Measurements from ENCODE around the gene SBK2.

The SBK2 gene

GRCh38 chr19:55486043-55486970 lies 50.6 kb downstream of the SBK2 start:
- Histone ChIP-seq H3K27me3 (ENCODE audit: low read depth) (no peaks in the 10 kb centered on the region), H3K4me3 (peak overlapping the region; percentile 59; the same call in 1 of the 2 replicates), H3K36me3 (replicated peaks) (peaks cover 6% of the 10 kb centered on the region; the same call in 1 of the 2 replicates), H3K9me3 (no peaks in the 10 kb centered on the region), H3K4me1 (peaks cover 4% of the 10 kb centered on the region; the same call in 1 of the 2 replicates)
- in situ Hi-C loops (cut with MboI; ENCODE audit: low sequenced_read_pairs): no loop called here
- no peak for DNase-seq (ENCODE audit: low spot score in 2 of 2)

DNA sequence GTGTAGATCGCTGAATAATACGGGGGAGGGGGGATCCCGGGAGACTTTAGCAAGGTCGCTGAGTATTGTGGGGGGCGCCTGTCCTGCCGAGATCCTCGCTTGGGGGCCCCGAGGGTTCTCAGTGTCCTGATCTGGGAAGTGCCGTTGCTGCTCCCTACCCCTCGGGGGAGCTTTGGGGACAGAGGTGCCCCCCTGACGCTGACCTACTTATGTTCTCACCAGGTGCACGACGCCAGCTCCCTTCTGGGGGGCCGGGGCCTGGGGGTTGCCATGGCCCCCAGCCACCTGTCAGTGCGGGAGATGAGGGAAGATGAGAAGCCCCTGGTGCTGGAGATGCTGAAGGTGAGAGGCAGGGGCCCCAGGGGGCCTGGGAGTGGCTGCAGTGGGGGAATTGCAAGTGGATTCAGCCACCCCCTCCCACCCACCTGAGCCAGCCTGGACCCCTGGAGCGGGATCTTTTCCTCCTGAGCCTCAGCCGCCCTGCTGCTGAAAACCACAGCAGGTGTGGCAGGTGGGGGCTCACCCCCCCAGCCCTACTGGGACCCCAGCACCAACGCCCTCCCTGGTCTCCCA lies 51.4 kb downstream of the SBK2 start:
- in situ Hi-C loops (cut with MboI; ENCODE audit: low sequenced_read_pairs): no loop called here
- H3K4me3 ChIP-seq: peak overlapping the region; percentile 59
- H3K27me3 ChIP-seq (ENCODE audit: low read depth): no peaks in the 10 kb centered on the region
- H3K4me1 ChIP-seq: peaks cover 4% of the 10 kb centered on the region; the same call in 1 of the 2 replicates
- H3K9me3 ChIP-seq: no peaks in the 10 kb centered on the region
- DNase-seq (ENCODE audit: low spot score in 2 of 2): no peak
- H3K36me3 ChIP-seq (replicated peaks): peaks cover 6% of the 10 kb centered on the region; the same call in 1 of the 2 replicates

DNA sequence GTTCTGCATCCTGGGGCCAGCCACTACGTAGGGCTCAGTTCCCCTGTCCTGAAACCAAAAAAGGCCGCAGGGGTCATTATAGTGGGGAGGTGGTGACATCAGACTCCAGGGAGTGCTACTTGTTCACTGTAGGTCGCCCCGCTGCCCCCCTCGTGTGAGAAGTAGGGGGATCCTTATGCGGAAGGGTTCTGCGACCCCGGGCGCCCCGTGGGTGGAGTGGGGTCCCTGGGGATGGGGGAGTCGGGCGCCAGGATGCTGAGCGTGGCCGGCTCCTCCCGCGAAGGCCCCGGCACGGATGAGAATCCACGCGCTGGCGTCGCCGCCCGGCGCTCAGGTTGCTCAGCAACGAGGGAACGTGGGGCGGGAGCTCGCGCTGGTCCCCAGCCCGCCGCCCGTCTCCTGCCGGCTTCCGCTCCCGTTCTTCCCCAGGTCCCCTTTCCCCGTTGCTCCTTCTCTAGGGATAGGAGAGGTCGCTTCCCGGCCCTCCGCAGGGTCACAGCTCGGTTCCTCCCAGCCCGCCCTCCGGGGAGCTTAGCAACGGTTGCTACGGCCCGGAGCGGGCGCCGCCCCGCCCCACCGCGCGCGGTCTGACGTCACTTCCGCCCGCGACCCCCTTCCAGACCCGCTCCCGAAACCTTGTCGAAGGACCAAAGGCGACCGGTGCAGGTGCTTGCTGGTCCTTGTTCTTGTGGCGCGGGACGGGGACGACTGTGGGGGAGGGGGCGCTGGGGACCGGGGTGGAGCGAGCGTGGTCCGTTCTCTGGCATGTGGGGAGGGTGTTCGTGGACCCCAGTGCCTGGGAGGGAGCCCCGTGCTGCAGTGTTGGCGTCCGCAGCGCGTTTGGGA lies 52.1 kb downstream of the SBK2 start, which contains the start of gene NAT14:
TSS of gene NAT14 (plus strand) at position 596 of the 846 bp plus-strand sequence. CDS start 521 bp downstream, outside the sequence.
- in situ Hi-C loops (cut with MboI; ENCODE audit: low sequenced_read_pairs): no loop called here
- H3K9me3 ChIP-seq: no peaks in the 10 kb centered on the region
- peak within 1 kb of the TSS; percentile 59 for H3K4me3 ChIP-seq
- peaks cover 6% of the 10 kb centered on the region; the same call in 1 of the 2 replicates for H3K36me3 ChIP-seq (replicated peaks)
- peaks cover 4% of the 10 kb centered on the region; the same call in 1 of the 2 replicates for H3K4me1 ChIP-seq
- H3K27me3 ChIP-seq (ENCODE audit: low read depth): no peaks in the 10 kb centered on the region
- peak; percentile 70 to 90 for DNase-seq (ENCODE audit: low spot score in 2 of 2)

GRCh38 chr19:55483706-55484592 lies 53.0 kb downstream of the SBK2 start:
- Histone ChIP-seq H3K27me3 (ENCODE audit: low read depth) (no peaks in the 10 kb centered on the region), H3K4me1 (peaks cover 4% of the 10 kb centered on the region; the same call in 1 of the 2 replicates), H3K4me3 (peak overlapping the region; percentile 59; the same call in 1 of the 2 replicates), H3K9me3 (no peaks in the 10 kb centered on the region), H3K36me3 (replicated peaks) (peaks cover 6% of the 10 kb centered on the region; the same call in 1 of the 2 replicates)
- in situ Hi-C loops (cut with MboI; ENCODE audit: low sequenced_read_pairs): no loop called here
- no peak for DNase-seq (ENCODE audit: low spot score in 2 of 2)

GRCh38 chr19:55482967-55483705 lies 53.8 kb downstream of the SBK2 start:
- Histone ChIP-seq H3K27me3 (ENCODE audit: low read depth) (no peaks in the 10 kb centered on the region), H3K4me3 (no peak overlapping the region), H3K4me1 (peaks cover 4% of the 10 kb centered on the region; the same call in 1 of the 2 replicates), H3K36me3 (replicated peaks) (peaks cover 6% of the 10 kb centered on the region; the same call in 1 of the 2 replicates), H3K9me3 (no peaks in the 10 kb centered on the region)
- no peak for DNase-seq (ENCODE audit: low spot score in 2 of 2)
- in situ Hi-C loops (cut with MboI; ENCODE audit: low sequenced_read_pairs): no loop called here

DNA sequence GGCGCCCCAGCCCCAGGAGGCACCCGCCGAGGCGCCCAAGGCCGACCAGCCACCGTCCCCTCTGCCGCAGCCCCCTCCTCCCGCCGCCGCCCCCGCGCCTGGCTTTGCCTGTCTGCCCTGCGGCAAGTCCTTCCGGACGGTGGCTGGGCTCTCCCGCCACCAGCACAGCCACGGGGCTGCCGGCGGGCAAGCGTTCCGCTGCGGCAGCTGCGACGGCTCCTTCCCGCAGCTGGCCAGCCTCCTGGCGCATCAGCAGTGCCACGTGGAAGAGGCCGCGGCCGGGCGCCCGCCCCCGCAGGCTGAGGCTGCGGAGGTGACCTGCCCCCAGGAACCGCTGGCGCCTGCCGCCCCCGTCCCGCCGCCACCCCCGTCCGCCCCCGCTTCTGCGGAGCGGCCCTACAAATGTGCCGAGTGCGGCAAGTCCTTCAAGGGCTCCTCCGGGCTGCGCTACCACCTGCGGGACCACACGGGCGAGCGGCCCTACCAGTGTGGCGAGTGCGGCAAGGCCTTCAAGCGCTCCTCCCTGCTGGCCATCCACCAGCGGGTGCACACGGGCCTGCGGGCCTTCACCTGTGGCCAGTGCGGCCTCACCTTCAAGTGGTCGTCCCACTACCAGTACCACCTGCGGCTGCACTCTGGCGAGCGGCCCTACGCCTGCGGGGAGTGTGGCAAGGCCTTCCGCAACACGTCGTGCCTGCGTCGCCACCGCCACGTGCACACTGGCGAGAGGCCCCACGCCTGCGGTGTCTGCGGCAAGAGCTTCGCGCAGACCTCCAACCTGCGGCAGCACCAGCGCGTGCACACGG lies 54.6 kb downstream of the SBK2 start:
- no peaks in the 10 kb centered on the region for H3K9me3 ChIP-seq
- H3K4me1 ChIP-seq: peaks cover 4% of the 10 kb centered on the region; the same call in 1 of the 2 replicates
- H3K27me3 ChIP-seq (ENCODE audit: low read depth): no peaks in the 10 kb centered on the region
- in situ Hi-C loops (cut with MboI; ENCODE audit: low sequenced_read_pairs): no loop called here
- peaks cover 5% of the 10 kb centered on the region; the same call in 1 of the 2 replicates for H3K36me3 ChIP-seq (replicated peaks)
- no peak for DNase-seq (ENCODE audit: low spot score in 2 of 2)
- no peak overlapping the region for H3K4me3 ChIP-seq

DNA sequence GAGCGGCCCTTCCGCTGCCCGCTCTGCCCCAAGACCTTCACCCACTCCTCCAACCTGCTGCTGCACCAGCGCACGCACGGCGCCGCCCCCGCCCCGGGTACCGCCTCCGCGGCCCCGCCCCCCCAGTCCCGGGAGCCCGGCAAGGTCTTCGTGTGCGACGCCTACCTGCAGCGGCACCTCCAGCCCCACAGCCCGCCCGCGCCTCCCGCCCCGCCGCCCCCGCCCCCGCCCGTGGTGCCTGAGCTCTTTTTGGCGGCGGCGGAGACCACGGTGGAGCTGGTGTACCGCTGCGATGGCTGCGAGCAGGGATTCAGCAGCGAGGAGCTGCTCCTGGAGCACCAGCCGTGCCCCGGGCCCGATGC lies 55.2 kb downstream of the SBK2 start:
- H3K9me3 ChIP-seq: no peaks in the 10 kb centered on the region
- in situ Hi-C loops (cut with MboI; ENCODE audit: low sequenced_read_pairs): no loop called here
- H3K4me3 ChIP-seq: no peak overlapping the region
- DNase-seq (ENCODE audit: low spot score in 2 of 2): no peak
- no peaks in the 10 kb centered on the region for H3K27me3 ChIP-seq (ENCODE audit: low read depth)
- 0 out of 2 replicates have a peak, but pooled peaks cover 3% of the 10 kb centered on the region for H3K36me3 ChIP-seq (replicated peaks)
- peaks cover 4% of the 10 kb centered on the region; the same call in 1 of the 2 replicates for H3K4me1 ChIP-seq

GRCh38 chr19:55481148-55481793 lies 55.7 kb downstream of the SBK2 start:
- Histone ChIP-seq H3K27me3 (ENCODE audit: low read depth) (no peaks in the 10 kb centered on the region), H3K9me3 (no peaks in the 10 kb centered on the region), H3K4me1 (peaks cover 4% of the 10 kb centered on the region; the same call in 1 of the 2 replicates), H3K36me3 (replicated peaks) (0 out of 2 replicates have a peak, but pooled peaks cover 3% of the 10 kb centered on the region), H3K4me3 (no peak overlapping the region)
- in situ Hi-C loops (cut with MboI; ENCODE audit: low sequenced_read_pairs): no loop called here
- DNase-seq (ENCODE audit: low spot score in 2 of 2): no peak

DNA sequence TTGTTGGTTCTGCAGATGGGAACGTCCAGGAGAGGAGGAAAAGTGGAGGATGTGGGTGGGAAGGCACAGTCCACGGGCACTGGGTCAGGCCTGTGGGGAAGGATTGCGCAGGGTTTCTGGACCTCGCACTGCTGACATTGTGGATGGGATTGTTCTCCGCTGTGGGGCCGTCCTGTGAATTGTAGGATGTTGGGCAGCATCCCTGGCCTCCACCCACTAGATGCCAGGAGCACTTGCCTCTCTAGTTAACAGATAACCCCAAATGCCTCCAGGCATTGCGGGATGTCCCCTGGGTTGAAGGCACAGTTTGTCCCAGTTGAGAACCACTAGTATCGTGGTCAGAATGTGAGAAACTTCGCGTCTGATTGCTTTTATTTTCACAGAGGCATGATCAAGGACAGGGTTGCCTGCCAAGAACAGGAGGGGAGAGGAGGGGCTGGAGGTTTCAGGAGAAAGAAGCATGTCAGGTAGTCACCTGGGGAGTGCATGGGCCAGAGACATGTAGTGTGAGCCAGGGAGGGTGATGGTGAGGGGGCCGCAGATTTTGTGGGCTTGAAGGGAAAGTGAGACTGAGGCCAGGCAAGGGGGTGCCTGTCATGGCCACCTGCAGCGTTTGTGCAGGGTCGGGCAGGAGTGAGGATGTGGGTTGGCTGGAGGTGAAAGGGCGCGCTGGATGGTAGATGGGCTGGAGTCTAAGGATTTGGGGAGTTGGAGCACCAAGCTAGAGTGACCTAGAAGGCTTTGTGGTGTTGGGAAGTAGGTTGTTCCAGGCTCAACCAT lies 57.3 kb downstream of the SBK2 start:
- peaks cover 11% of the 10 kb centered on the region for H3K4me1 ChIP-seq

DNA sequence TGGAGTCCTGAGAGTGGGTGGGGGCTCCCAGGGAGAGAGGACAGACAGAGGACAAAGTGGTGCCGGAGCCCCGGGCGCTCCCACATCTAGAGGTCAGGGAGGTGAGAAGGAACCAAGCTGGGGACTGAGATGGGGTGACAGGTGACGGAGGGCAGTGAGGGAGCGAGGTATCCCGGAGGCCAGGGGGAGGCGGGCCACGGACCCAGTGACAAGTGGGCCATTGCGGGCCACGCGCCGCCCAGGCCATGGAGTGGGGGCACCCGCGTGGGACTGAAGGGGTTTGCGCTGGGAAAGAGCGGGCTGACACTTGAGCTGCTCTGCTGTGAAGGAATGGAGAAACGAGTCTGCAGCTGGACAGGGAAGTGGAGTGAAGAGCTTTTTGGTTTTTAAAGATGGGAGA lies 57.9 kb downstream of the SBK2 start:
- Histone ChIP-seq H3K9me3 (no peaks in the 10 kb centered on the region), H3K36me3 (replicated peaks) (0 out of 2 replicates have a peak, but pooled peaks cover 3% of the 10 kb centered on the region), H3K4me1 (peaks cover 8% of the 10 kb centered on the region), H3K4me3 (no peak overlapping the region), H3K27me3 (ENCODE audit: low read depth) (no peaks in the 10 kb centered on the region)
- DNase-seq (ENCODE audit: low spot score in 2 of 2): no peak
- in situ Hi-C loops (cut with MboI; ENCODE audit: low sequenced_read_pairs): no loop called here

More for the DNA sequence above, 57.3 kb downstream of the SBK2 start:
- Histone ChIP-seq H3K36me3 (replicated peaks) (0 out of 2 replicates have a peak, but pooled peaks cover 3% of the 10 kb centered on the region), H3K27me3 (ENCODE audit: low read depth) (no peaks in the 10 kb centered on the region), H3K9me3 (no peaks in the 10 kb centered on the region), H3K4me3 (no peak overlapping the region)
- in situ Hi-C loops (cut with MboI; ENCODE audit: low sequenced_read_pairs): no loop called here
- no peak for DNase-seq (ENCODE audit: low spot score in 2 of 2)
